Keratinocyte (primary cell): Measurements from ENCODE around the gene SURF6. TPM values are rescaled to one million over a fixed set of nuclear protein-coding genes. Genes with fewer than 3 reads are reported as not detected.
"Not testable (repeated sequence)": the region's sequence is repeated elsewhere in the genome, so short reads cannot be mapped to it uniquely, and the experiment has no call there.

Experiments
- DNase-seq: peaks from one replicate; pipeline ENCODE4 v3.0.0-alpha.2; 2011; ENCODE audit warnings: low read depth, missing footprints, low spot score
- FAIRE-seq: peaks from 2 replicates; lab custom pipeline; 2011; peaks lifted over from hg19 to GRCh38; lab: Jason Lieb, UNC
- H2AFZ ChIP-seq: 2 replicates; pipeline ENCODE4 v1.6.0; 2012; ENCODE audit warnings: low read length, control low read depth, inconsistent platforms; ENCODE audit not compliant: control insufficient read depth
- H3K27ac ChIP-seq: 2 replicates; pipeline ENCODE4 v1.5.1; 2011; ENCODE audit warnings: low read length; ENCODE audit not compliant: control insufficient read depth, insufficient read depth
- H3K27me3 ChIP-seq: 3 replicates; pipeline ENCODE4 v1.6.0; 2011; ENCODE audit warnings: low read length; ENCODE audit not compliant: control insufficient read depth, insufficient read depth; ENCODE audit errors: extremely low read depth
- H3K36me3 ChIP-seq, 2 experiments: 2 replicates in 1 of 2; 3 replicates in 1 of 2; pipeline ENCODE4 v1.5.1; 2011; ENCODE audit warnings: low read length in 2 of 2, mild to moderate bottlenecking in 1 of 2; ENCODE audit not compliant: control insufficient read depth in 2 of 2, insufficient read depth in 2 of 2; ENCODE audit errors: extremely low read depth in 1 of 2
- H3K4me1 ChIP-seq: 3 replicates; pipeline ENCODE4 v1.5.1; 2011; ENCODE audit warnings: low read length; ENCODE audit not compliant: control insufficient read depth, insufficient read depth; ENCODE audit errors: extremely low read depth
- H3K4me2 ChIP-seq: 3 replicates; pipeline ENCODE4 v1.6.0; 2011; ENCODE audit warnings: low read depth, low read length; ENCODE audit not compliant: control insufficient read depth, insufficient read depth; ENCODE audit errors: extremely low read depth
- H3K4me3 ChIP-seq, 3 experiments: fragments of 200-600 bp in 1 of 3; sonication (generic) in 1 of 3; 2 replicates in 2 of 3; 3 replicates in 1 of 3; pipeline ENCODE4 v1.5.1; 2011 to 2016; ENCODE audit warnings: low read length in 3 of 3, mild to moderate bottlenecking in 3 of 3, control low read depth in 2 of 3, inconsistent platforms in 1 of 3, low read depth in 1 of 3, mixed read lengths in 1 of 3, mixed run types in 1 of 3, moderate library complexity in 1 of 3; ENCODE audit not compliant: control insufficient read depth in 2 of 3, insufficient read depth in 2 of 3; ENCODE audit errors: extremely low read depth in 1 of 3
- H3K79me2 ChIP-seq: 2 replicates; pipeline ENCODE4 v1.6.0; 2012; ENCODE audit warnings: low read length; ENCODE audit not compliant: control insufficient read depth, insufficient read depth
- H3K9ac ChIP-seq: 3 replicates; pipeline ENCODE4 v1.6.0; 2011; ENCODE audit warnings: low read length; ENCODE audit not compliant: control insufficient read depth, insufficient read depth; ENCODE audit errors: extremely low read depth
- H3K9me1 ChIP-seq: 3 replicates; pipeline ENCODE4 v1.6.0; 2011; ENCODE audit warnings: low read length; ENCODE audit not compliant: control insufficient read depth, insufficient read depth; ENCODE audit errors: extremely low read depth
- H3K9me3 ChIP-seq: 2 replicates; pipeline ENCODE4 v1.5.1; 2012; ENCODE audit warnings: low read depth, low read length; ENCODE audit not compliant: control insufficient read depth
- H4K20me1 ChIP-seq: 3 replicates; pipeline ENCODE4 v1.6.0; 2011; ENCODE audit warnings: low read length; ENCODE audit not compliant: control insufficient read depth, insufficient read depth; ENCODE audit errors: extremely low read depth
- EZH2 ChIP-seq: IDR thresholded peaks from one replicate; pipeline ENCODE4 v1.6.1; 2012; ENCODE audit warnings: inconsistent platforms, mild to moderate bottlenecking, low read length, moderate library complexity
- dilution Hi-C: fragments of 300-500 bp; cut with MboI; formaldehyde crosslinking; loops from one replicate; pipeline ENCODE4 v1.7.0; 2020; ENCODE audit warnings: low sequenced_read_pairs; ENCODE audit not compliant: extremely low pct_ligation_motif_present
- polyA plus RNA-seq, 5 experiments: library from polyadenylated mRNA; depleted of rRNA in 3 of 5; stranded (reverse) in 3 of 5; stranded (forward) in 1 of 5; unstranded in 1 of 5; fragments of >200 nt; gene quantifications; 1 replicate in 1 of 5; 2 replicates in 3 of 5; 3 replicates in 1 of 5; pipeline versions ENCODE4 v1.2.1 to v1.2.3, GENCODE V29; 2011 to 2012; ENCODE audit warnings: missing spikeins in 2 of 5, low read depth in 1 of 5, low replicate concordance in 1 of 5
- TF ChIP-seq, protein P1 (sequence below), 3 experiments: IDR thresholded peaks in 1 of 3; conservative IDR thresholded peaks in 1 of 3; optimal IDR thresholded peaks in 1 of 3; 2 replicates in 2 of 3; 3 replicates in 1 of 3; pipeline versions ENCODE3 to v1.5.1; 2011; ENCODE audit warnings: low read length in 3 of 3, mild to moderate bottlenecking in 3 of 3, moderate library complexity in 2 of 3, control low read depth in 1 of 3, inconsistent platforms in 1 of 3; ENCODE audit not compliant: insufficient read depth in 2 of 3; ENCODE audit errors: extremely low read depth in 1 of 3

SURF6 gene
- polyA plus RNA-seq, 1 donor (not counting 4 experiments of a cell fraction or from before 2014, with no cell fraction given), result 13.0 TPM

DNA sequence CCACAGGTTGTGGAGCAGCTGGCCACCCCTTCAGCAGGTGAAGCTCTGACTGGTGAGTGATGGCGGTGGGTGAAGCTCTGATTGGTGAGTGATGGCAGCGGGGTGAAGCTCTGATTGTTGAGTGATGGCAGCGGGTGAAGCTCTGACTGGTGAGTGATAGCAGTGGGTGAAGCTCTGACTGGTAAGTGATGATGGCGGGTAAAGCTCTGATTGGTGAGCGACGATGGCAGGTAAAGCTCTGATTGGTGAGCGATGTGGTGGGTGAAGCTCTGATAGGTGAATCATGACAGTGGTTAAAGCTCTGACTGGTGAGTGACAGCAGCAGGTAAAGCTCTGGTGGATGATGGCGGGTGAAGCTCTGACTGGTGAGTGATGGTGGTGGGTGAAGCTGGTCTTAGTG lies 51.6 kb downstream of the SURF6 start:
- H3K27ac ChIP-seq, result no peak overlapping the region
- FAIRE-seq (no peak), DNase-seq (no peak)
- H3K9me3 ChIP-seq, result no peaks in the 10 kb centered on the region
- H3K36me3 ChIP-seq, result no peaks in the 10 kb centered on the region
- H3K4me2 ChIP-seq, result no peak overlapping the region
- H3K9ac ChIP-seq, result no peak overlapping the region
- no peaks in the 10 kb centered on the region for H4K20me1 ChIP-seq
- H3K27me3 ChIP-seq, result peaks cover 8% of the 10 kb centered on the region
- TF ChIP-seq, protein P1, sequence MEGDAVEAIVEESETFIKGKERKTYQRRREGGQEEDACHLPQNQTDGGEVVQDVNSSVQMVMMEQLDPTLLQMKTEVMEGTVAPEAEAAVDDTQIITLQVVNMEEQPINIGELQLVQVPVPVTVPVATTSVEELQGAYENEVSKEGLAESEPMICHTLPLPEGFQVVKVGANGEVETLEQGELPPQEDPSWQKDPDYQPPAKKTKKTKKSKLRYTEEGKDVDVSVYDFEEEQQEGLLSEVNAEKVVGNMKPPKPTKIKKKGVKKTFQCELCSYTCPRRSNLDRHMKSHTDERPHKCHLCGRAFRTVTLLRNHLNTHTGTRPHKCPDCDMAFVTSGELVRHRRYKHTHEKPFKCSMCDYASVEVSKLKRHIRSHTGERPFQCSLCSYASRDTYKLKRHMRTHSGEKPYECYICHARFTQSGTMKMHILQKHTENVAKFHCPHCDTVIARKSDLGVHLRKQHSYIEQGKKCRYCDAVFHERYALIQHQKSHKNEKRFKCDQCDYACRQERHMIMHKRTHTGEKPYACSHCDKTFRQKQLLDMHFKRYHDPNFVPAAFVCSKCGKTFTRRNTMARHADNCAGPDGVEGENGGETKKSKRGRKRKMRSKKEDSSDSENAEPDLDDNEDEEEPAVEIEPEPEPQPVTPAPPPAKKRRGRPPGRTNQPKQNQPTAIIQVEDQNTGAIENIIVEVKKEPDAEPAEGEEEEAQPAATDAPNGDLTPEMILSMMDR (optimal IDR thresholded peaks at IDR 0.05 in 1 of 3, IDR thresholded peaks at IDR 0.05 in 1 of 3, conservative IDR thresholded peaks at IDR 0.05 in 1 of 3; ENCODE audit: extremely low read depth in 1 of 3, insufficient read depth in 2 of 3, low read length in 3 of 3), result no peak
- no peak for TF ChIP-seq EZH2
- no peaks in the 10 kb centered on the region for H3K9me1 ChIP-seq
- peaks cover 2% of the 10 kb centered on the region for H3K4me1 ChIP-seq
- H2AFZ ChIP-seq, result no peak overlapping the region
- H3K4me3 ChIP-seq, result no peak overlapping the region
- H3K79me2 ChIP-seq, result no peaks in the 10 kb centered on the region
- dilution Hi-C loops, result no loop called here

DNA sequence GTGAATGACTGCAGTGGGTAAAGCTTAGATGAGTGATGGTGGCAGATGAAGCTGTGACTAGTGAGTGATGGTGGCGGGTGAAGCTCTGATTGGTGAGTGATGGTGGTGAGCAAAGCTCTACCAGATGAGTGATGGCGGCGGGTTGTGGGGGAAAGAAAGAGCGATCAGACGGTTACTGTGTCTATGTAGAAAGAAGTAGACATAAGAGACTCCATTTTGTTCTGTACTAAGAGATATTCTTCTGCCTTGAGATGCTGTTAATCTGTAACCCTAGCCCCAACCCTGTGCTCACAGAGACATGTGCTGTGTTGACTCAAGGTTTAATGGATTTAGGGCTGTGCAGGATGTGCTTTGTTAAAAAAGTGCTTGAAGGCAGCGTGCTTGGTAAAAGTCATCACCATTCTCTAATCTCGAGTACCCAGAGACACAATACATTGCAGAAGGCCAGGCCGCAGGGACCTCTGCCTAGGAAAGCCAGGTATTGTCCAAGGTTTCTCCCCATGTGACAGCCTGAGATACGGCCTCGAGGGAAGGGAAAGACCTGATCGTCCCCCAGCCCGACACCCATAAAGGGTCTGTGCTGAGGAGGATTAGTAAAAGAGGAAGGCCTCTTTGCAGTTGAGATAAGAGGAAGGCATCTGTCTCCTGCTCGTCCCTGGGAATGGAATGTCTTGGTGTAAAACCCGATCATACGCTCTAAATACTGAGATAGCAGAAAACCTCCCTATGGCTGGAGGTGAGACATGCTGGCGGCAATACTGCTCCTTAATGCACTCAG lies 52.5 kb downstream of the SURF6 start:
- H3K4me3 ChIP-seq, dilution Hi-C loops, H3K27me3 ChIP-seq, H3K27ac ChIP-seq, H3K9ac ChIP-seq, H4K20me1 ChIP-seq, H3K36me3 ChIP-seq, H3K9me3 ChIP-seq, H3K4me2 ChIP-seq, FAIRE-seq, H2AFZ ChIP-seq, H3K79me2 ChIP-seq, DNase-seq, H3K9me1 ChIP-seq, H3K4me1 ChIP-seq: not testable (repeated sequence)
